IMR-90 (cell line): ENCODE data around the gene CDC45.

Source experiments
- CEBPB ChIP-seq: IDR thresholded peaks from 2 replicates; pipeline ENCODE4 v1.6.1; 2012; ENCODE audit warnings: low read depth, low read length, improper control_type of control experiment
- FOS ChIP-seq: fragments of 150-350 bp; IDR thresholded peaks from 2 replicates; pipeline ENCODE4 v1.6.1; 2016; ENCODE audit warnings: low read depth, low read length
- MAFK ChIP-seq: IDR thresholded peaks from 2 replicates; pipeline ENCODE4 v1.6.1; 2012; ENCODE audit warnings: low read depth, low read length, improper control_type of control experiment
- MXI1 ChIP-seq: IDR thresholded peaks from 2 replicates; pipeline ENCODE4 v1.6.1; 2012; ENCODE audit warnings: low read depth, mild to moderate bottlenecking, low read length, moderate library complexity, borderline replicate concordance
- POLR2A ChIP-seq: IDR thresholded peaks from 2 replicates; pipeline ENCODE4 v1.6.1; 2012; ENCODE audit warnings: mild to moderate bottlenecking, low read depth, low read length
- RAD21 ChIP-seq: IDR thresholded peaks from 2 replicates; pipeline ENCODE4 v1.6.1; 2012; ENCODE audit warnings: low read length, improper control_type of control experiment
- RCOR1 ChIP-seq: IDR thresholded peaks from 2 replicates; pipeline ENCODE4 v1.6.1; 2012; ENCODE audit warnings: mild to moderate bottlenecking, low read length, improper control_type of control experiment; ENCODE audit not compliant: insufficient replicate concordance
- RFX5 ChIP-seq: IDR thresholded peaks from 2 replicates; pipeline ENCODE4 v1.8.0; 2012; ENCODE audit warnings: low read depth, mild to moderate bottlenecking, low read length, moderate library complexity
- TF ChIP-seq, protein P1 (sequence below): conservative IDR thresholded peaks from 2 replicates; pipeline ENCODE4 v1.5.1; 2012; ENCODE audit warnings: mild to moderate bottlenecking, low read depth, low read length, improper control_type of control experiment
- TF ChIP-seq, protein P2 (sequence below): fragments of 150-350 bp; IDR thresholded peaks from 2 replicates; pipeline ENCODE4 v1.6.1; 2017; ENCODE audit warnings: mild to moderate bottlenecking, antibody characterized with exemption, low read length, low read depth

- no peak for TF ChIP-seq FOS
- TF ChIP-seq MAFK, result no peak
- TF ChIP-seq, protein P1, sequence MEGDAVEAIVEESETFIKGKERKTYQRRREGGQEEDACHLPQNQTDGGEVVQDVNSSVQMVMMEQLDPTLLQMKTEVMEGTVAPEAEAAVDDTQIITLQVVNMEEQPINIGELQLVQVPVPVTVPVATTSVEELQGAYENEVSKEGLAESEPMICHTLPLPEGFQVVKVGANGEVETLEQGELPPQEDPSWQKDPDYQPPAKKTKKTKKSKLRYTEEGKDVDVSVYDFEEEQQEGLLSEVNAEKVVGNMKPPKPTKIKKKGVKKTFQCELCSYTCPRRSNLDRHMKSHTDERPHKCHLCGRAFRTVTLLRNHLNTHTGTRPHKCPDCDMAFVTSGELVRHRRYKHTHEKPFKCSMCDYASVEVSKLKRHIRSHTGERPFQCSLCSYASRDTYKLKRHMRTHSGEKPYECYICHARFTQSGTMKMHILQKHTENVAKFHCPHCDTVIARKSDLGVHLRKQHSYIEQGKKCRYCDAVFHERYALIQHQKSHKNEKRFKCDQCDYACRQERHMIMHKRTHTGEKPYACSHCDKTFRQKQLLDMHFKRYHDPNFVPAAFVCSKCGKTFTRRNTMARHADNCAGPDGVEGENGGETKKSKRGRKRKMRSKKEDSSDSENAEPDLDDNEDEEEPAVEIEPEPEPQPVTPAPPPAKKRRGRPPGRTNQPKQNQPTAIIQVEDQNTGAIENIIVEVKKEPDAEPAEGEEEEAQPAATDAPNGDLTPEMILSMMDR, result no peak
- no peak for TF ChIP-seq RFX5
- TF ChIP-seq POLR2A, result no peak
- TF ChIP-seq MXI1, result no peak
- TF ChIP-seq RAD21, result no peak
- TF ChIP-seq CEBPB, result no peak
- TF ChIP-seq RCOR1, result no peak
- TF ChIP-seq, protein P2, sequence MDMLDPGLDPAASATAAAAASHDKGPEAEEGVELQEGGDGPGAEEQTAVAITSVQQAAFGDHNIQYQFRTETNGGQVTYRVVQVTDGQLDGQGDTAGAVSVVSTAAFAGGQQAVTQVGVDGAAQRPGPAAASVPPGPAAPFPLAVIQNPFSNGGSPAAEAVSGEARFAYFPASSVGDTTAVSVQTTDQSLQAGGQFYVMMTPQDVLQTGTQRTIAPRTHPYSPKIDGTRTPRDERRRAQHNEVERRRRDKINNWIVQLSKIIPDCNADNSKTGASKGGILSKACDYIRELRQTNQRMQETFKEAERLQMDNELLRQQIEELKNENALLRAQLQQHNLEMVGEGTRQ, result no peak
Measured at GRCh38 chr22:19499880-19500242, 20.1 kb downstream of the CDC45 start.
